GM19455 (cell line): ENCODE data around the gene ITPK1.

Experiments
- ATAC-seq: cut with Tn5 transposase; IDR thresholded peaks from one replicate; pipeline ENCODE4 v1.9.1; 2021; ENCODE audit not compliant: unreplicated experiment

ITPK1 gene

DNA sequence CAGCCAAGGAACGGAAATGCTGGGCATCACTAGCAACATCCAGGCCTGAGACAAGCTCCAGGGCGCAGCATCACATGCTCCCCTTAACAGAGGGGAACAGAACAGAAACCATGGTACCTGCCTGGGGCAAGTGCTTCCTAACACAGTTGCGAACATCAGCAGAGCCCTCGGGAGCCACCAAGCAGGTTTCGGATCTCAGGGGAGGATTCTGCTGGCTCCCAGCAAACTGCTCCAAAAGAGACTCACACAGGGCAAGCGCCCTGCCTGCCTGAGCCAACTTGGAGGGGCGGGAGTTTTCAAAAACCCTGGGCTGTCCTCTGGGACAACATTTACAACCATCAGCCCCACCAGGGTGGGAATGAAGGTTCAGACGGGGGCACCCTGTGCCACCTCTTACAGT, 173.1 kb downstream of the ITPK1 start:
- ATAC-seq: no peak

- ATAC-seq: no peak
Measured at GRCh38 chr14:92942136-92942535, 173.6 kb downstream of the ITPK1 start.

DNA sequence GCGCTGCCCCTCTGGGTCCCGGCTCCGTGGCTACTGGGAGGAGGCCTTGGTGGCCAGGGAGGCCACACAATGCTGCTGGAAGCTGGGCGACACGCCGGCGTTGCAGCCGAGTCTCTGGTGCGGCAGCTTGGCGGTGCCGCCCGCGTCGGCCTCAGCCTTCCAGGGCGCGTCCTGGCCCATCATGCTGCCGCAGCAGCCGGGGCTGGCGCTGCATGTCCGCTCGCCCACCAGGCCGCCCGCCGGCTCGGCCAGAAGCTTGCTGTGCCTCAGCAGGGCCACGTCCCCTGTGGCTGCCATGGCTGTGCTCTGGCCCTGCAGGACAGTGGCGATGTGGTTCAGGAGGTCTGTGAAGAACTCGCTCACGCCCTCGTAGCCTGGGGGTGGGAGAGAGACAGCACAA, 174.2 kb downstream of the ITPK1 start:
- no peak for ATAC-seq

- ATAC-seq: no peak
Measured at GRCh38 chr14:92940543-92940942, 175.2 kb downstream of the ITPK1 start.

GRCh38 chr14:92939699-92940098, 176.0 kb downstream of the ITPK1 start:
- ATAC-seq: no peak

GRCh38 chr14:92938890-92939671, 176.6 kb downstream of the ITPK1 start:
- ATAC-seq: no peak

DNA sequence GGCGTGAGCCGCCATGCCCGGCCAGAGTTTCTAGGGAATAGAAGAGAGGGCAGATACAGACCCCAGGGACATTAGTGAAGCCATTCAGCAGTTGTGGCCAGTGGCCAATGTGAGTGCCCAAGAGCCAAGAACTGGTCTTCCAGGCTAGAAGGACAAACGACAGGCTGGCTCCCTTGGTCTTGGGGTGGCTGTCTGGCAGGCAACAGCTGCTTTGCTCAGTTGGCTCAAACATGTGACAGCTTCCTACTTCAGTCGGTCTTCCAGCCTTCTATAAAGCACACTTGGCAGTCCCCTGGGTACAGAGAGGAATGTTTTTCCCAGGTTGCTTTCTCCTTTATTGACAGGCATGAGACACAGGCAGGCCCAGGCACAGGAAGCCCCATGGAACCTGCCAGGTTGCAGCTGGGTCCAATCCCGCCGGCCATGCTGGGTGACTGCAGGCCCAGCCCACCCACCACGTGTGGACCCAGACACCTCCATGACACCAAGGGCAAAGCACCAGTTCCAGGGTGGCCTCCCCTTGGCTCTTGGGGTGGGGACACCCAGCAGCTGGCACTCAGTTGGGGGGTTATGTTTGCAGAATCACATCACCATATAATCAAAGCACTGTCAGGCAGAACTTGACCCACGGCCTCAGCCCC, 177.4 kb downstream of the ITPK1 start:
- no peak for ATAC-seq

DNA sequence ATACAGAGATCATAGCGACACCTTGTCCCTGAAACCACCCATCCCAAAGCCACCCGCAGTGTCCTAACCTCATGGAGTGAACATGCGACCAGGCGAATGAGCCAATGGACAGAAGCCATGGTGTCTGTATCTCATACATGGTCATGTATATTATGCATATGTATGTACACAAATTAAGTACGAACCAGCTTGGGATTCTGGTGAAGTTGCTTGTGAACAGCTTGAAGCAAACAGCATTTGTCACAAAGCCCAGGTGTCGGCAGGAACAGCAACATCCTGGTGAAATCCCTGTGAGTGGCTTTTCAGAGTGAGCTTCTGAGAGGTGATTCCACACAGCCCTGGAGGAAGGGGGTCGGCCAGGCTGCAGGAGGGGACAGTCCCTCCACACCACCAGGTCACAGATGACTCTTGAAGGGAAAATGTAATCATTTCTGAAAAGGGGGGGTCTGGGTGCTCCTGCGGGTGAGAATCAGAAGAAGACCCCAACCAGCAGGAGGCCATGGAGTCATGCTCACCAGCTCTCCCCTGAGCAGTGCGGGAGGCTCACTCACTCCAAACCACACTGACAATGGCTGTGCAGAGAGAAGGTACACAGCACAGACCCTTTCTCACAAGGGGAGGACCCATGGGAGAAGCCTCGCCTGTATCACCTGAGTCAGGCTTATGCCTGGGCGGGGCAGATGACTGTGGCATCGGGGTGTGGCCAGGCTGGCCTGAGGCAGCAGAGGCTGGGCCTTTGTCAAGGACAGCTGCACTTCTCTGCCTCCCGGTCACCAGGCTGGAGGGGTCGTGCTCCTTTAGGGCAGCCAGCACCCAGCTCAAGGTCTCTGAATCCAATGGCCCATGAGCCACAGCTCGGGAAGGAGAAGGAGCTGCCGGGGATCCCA, 178.4 kb downstream of the ITPK1 start:
- ATAC-seq: no peak

DNA sequence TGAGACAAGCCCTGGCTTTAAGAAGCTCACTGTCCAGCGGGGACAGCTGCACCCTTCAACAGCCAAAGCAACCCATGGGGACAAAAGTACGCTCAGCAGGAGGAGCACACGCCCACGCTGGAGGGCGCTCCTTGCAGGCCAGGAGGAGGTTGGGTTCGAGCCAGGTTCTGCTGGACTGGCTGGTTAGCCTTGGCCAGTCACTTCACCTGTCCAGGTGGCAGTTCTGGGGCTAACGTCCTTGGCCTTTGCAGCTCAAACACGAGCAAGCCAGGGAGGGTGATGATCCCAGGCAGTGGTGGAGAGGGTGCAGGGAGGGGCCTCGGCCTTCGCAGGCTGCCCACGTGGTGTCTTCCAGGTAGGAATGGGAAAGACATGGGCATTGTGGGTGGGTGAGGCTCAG, 179.6 kb downstream of the ITPK1 start:
- ATAC-seq: no peak

DNA sequence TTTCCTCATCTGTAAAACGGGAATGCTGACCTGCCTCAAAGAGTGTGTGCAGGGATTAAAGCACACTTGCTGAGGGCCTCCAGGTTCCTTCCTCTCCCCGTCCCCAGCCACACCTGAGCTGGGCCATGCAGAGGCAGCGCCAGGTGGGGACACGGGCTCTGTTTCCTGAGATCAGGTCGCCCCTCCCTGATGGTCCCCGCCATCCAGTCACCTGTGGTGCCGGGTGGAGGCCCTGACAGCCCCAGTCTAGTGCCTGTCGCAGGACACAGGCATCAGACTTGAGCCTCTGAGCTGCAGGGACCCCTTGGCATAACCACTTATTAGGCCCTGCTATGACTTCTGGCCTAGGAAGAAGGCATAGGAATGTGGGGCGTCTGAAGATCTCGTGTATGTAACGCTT, 180.3 kb downstream of the ITPK1 start:
- no peak for ATAC-seq

DNA sequence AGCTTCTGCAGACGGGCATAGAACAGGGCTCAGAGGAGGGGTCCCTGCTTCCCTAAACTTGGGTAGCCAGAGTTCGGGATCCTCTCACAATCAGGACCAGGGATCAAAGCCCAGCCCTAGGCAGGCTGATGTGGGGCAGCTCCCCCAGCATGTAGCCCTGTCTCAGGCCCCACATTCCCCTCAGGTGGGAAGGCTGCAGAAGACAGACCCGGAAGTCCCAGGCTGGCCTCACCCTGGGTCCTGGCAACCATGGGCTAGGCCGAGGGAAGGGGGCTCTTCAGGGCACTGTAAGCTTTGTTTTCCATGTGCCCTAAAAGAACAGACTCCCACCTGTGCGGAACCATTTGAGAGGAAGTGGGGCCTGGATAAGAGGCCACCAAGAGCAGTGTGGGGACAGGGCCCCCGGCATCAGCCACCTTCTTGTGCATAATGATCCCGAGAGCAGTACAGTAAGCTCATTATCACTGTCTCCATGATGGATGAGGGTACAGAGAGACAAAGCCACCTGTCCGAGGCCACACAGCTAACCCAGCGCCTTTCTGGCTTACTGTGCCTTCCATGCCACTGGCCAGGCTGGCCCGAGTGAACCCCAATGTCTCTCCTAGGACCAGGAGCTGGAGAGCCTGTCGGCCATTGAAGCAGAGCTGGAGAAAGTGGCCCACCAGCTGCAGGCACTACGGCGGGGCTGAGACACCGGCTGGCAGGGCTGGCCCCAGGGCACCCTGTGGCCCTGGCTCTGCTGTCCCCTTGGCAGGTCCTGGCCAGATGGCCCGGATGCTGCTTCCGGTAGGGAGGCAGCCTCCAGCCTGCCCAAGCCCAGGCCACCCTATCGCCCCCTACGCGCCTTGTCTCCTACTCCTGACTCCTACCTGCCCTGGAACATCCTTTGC, 181.3 kb downstream of the ITPK1 start:
- ATAC-seq: no peak

GRCh38 chr14:92933481-92933880, 182.2 kb downstream of the ITPK1 start:
- no peak for ATAC-seq

- no peak for ATAC-seq
Measured at GRCh38 chr14:92932448-92933395, 183.0 kb downstream of the ITPK1 start.

- no peak for ATAC-seq
Measured at GRCh38 chr14:92931681-92932447, 183.9 kb downstream of the ITPK1 start.

- no peak for ATAC-seq
Measured at GRCh38 chr14:92930737-92931602, 184.8 kb downstream of the ITPK1 start.

- ATAC-seq: no peak
Measured at GRCh38 chr14:92929689-92930608, 185.8 kb downstream of the ITPK1 start.
